ENCODE data around the gene DOCK10. TPM values are rescaled to one million over a fixed set of nuclear protein-coding genes. Genes with fewer than 3 reads are reported as not detected.

DOCK10 gene
- total RNA-seq, 4 donors from 2014 or later: 8.1 to 35.4 (median 17.2) TPM

GRCh38 chr2:224775647-224776046 is 266.6 kb downstream of the DOCK10 start:
- no peak overlapping the region for H3K4me3 ChIP-seq
- no peak for TF ChIP-seq POLR2A (IDR thresholded peaks at IDR 0.05)
- TF ChIP-seq EP300 (IDR thresholded peaks at IDR 0.05): no peak
- no peak for DNase-seq (ENCODE audit: low spot score in 2 of 2)
- no peaks in the 10 kb centered on the region for H3K27me3 ChIP-seq
- H3K27ac ChIP-seq: no peak overlapping the region
- 72% methylated on average over 1 of the region's 1 CpG for WGBS
- H3K4me1 ChIP-seq: no peaks in the 10 kb centered on the region
- H3K36me3 ChIP-seq: peaks cover 12% of the 10 kb centered on the region
- H3K9me3 ChIP-seq: no peaks in the 10 kb centered on the region

GRCh38 chr2:224774735-224775134 is 267.5 kb downstream of the DOCK10 start:
- H3K36me3 ChIP-seq: peaks cover 21% of the 10 kb centered on the region
- 97% methylated on average over 15 of the region's 15 CpGs for WGBS
- H3K27me3 ChIP-seq: no peaks in the 10 kb centered on the region
- no peak for DNase-seq (ENCODE audit: low spot score in 2 of 2)
- H3K4me1 ChIP-seq: no peaks in the 10 kb centered on the region
- no peak overlapping the region for H3K27ac ChIP-seq
- H3K9me3 ChIP-seq: no peaks in the 10 kb centered on the region
- H3K4me3 ChIP-seq: no peak overlapping the region
- TF ChIP-seq, protein P1, sequence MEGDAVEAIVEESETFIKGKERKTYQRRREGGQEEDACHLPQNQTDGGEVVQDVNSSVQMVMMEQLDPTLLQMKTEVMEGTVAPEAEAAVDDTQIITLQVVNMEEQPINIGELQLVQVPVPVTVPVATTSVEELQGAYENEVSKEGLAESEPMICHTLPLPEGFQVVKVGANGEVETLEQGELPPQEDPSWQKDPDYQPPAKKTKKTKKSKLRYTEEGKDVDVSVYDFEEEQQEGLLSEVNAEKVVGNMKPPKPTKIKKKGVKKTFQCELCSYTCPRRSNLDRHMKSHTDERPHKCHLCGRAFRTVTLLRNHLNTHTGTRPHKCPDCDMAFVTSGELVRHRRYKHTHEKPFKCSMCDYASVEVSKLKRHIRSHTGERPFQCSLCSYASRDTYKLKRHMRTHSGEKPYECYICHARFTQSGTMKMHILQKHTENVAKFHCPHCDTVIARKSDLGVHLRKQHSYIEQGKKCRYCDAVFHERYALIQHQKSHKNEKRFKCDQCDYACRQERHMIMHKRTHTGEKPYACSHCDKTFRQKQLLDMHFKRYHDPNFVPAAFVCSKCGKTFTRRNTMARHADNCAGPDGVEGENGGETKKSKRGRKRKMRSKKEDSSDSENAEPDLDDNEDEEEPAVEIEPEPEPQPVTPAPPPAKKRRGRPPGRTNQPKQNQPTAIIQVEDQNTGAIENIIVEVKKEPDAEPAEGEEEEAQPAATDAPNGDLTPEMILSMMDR (IDR thresholded peaks at IDR 0.05): no peak
- no peak for TF ChIP-seq POLR2AphosphoS5 (IDR thresholded peaks at IDR 0.05)
- TF ChIP-seq POLR2A (IDR thresholded peaks at IDR 0.05): no peak
- TF ChIP-seq EP300 (IDR thresholded peaks at IDR 0.05): no peak

- no peaks in the 10 kb centered on the region for H3K4me1 ChIP-seq
- TF ChIP-seq POLR2A (IDR thresholded peaks at IDR 0.05) (no peak), POLR2AphosphoS5 (IDR thresholded peaks at IDR 0.05) (no peak), EP300 (IDR thresholded peaks at IDR 0.05) (no peak)
- peaks cover 29% of the 10 kb centered on the region for H3K36me3 ChIP-seq
- no peak overlapping the region for H3K27ac ChIP-seq
- no peaks in the 10 kb centered on the region for H3K9me3 ChIP-seq
- H3K4me3 ChIP-seq: no peak overlapping the region
- 86% methylated on average over 1 of the region's 1 CpG for WGBS
- no peak for DNase-seq (ENCODE audit: low spot score in 2 of 2)
- H3K27me3 ChIP-seq: no peaks in the 10 kb centered on the region
These were observed 269.8 kb downstream of the DOCK10 start for GRCh38 chr2:224772494-224772893.

GRCh38 chr2:224769489-224769888 is 272.8 kb downstream of the DOCK10 start:
- peaks cover 36% of the 10 kb centered on the region for H3K36me3 ChIP-seq
- 98% methylated on average over 6 of the region's 6 CpGs for whole genome bisulfite sequencing

DNA sequence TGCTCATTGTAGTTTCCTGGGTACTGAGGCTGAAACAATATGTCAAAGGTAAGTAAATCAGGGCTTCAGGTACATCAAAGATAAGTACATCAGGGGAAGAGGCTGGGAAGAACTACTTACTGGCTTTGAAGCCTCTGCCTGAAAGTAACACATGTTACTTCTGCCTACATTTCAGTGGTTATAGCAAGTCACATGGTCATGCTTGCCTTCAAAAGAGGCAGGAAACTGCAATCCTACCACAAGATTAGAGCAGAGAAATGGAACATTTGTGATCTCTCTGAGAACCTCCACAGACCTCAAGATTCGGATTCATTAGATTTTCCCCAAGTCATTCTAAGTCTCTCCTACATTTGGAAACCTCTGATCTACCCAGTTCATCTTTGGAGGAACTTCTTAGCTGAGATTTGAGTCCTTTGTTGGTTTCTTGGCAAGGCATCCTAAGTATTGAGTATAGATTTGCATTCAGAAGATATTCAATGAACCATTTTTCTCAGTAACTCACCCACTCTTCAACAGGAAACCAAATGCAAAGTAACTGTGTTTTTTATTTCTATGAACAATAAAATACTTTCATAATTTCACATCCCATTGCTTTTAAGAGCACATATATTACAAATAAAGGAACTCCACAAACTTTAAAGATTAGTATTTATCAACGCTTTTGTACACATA is 277.6 kb downstream of the DOCK10 start:
- 94% methylated on average over 2 of the region's 2 CpGs for WGBS
- Histone ChIP-seq H3K4me1 (no peaks in the 10 kb centered on the region), H3K27ac (no peak overlapping the region), H3K9me3 (no peaks in the 10 kb centered on the region), H3K27me3 (no peaks in the 10 kb centered on the region), H3K36me3 (peaks cover 16% of the 10 kb centered on the region), H3K4me3 (no peak overlapping the region)
- no peak for DNase-seq (ENCODE audit: low spot score in 2 of 2)
- TF ChIP-seq, protein P1 (IDR thresholded peaks at IDR 0.05): no peak
- TF ChIP-seq POLR2A (IDR thresholded peaks at IDR 0.05): no peak
- TF ChIP-seq EP300 (IDR thresholded peaks at IDR 0.05): no peak
- no peak for TF ChIP-seq POLR2AphosphoS5 (IDR thresholded peaks at IDR 0.05)

More at GRCh38 chr2:224769489-224769888, 272.8 kb downstream of the DOCK10 start:
- no peaks in the 10 kb centered on the region for H3K4me1 ChIP-seq
- H3K27me3 ChIP-seq: no peaks in the 10 kb centered on the region
- no peak overlapping the region for H3K4me3 ChIP-seq
- no peak overlapping the region for H3K27ac ChIP-seq
- no peak for DNase-seq (ENCODE audit: low spot score in 2 of 2)
- TF ChIP-seq, protein P1 (IDR thresholded peaks at IDR 0.05): no peak
- TF ChIP-seq EP300 (IDR thresholded peaks at IDR 0.05): no peak
- no peak for TF ChIP-seq POLR2AphosphoS5 (IDR thresholded peaks at IDR 0.05)
- no peaks in the 10 kb centered on the region for H3K9me3 ChIP-seq

GRCh38 chr2:224757934-224758548 is 284.2 kb downstream of the DOCK10 start:
- H3K4me1 ChIP-seq: peaks cover 7% of the 10 kb centered on the region
- H3K36me3 ChIP-seq: peaks cover 7% of the 10 kb centered on the region
- TF ChIP-seq EP300 (IDR thresholded peaks at IDR 0.05): no peak
- no peak for TF ChIP-seq POLR2A (IDR thresholded peaks at IDR 0.05)
- TF ChIP-seq, protein P1 (IDR thresholded peaks at IDR 0.05): no peak
- no peak for TF ChIP-seq POLR2AphosphoS5 (IDR thresholded peaks at IDR 0.05)
- no peak overlapping the region for H3K27ac ChIP-seq
- DNase-seq (ENCODE audit: low spot score in 2 of 2): no peak
- WGBS: 86% methylated on average over 3 of the region's 3 CpGs
- no peak overlapping the region for H3K4me3 ChIP-seq
- no peaks in the 10 kb centered on the region for H3K27me3 ChIP-seq
- H3K9me3 ChIP-seq: peaks cover 6% of the 10 kb centered on the region

Measured in suprapubic skin (tissue), 4 donors.